ENCODE results near the gene RPS6KA1. TPM values are rescaled to one million over a fixed set of nuclear protein-coding genes. Genes with fewer than 3 reads are reported as not detected.
A peak's percentile ranks its signal among the peaks of the same experiment; 100 is the strongest.

RPS6KA1 gene
- total and polyA plus RNA-seq, 10 of the 15 experiments (the other 5 are each of a cell fraction or from before 2014, with no cell fraction given), result 5.0 to 136 (median 91.5) TPM

DNA sequence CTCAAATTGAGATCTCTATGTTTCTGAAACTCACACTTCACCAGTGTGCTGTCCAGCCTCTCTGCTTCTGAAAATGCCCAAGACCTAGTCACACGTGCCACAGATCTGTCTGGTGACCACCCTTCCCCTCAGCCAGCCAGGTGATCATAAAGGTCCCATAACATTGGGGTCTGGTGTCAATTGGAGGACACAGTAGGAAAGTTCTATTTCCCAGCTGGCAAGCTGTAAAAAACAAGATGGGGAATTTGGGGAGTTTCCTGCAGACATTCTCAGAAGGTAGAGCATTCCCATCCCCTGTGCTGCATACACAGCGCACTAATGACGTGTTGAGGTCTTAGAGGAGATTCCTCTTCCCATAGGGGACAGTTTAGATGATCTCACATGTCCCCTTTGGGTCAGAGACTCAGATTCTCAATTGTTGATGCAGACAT is 50.1 kb downstream of the RPS6KA1 start:
- Histone ChIP-seq H4K20me1 (ENCODE audit: control insufficient read depth, insufficient read depth) (no peaks in the 10 kb centered on the region), H3K27me3 (replicated peaks in 1 of 2; ENCODE audit: control insufficient read depth in 2 of 2, insufficient read depth in 2 of 2, low read length in 1 of 2) (no peaks in the 10 kb centered on the region), H2AFZ (ENCODE audit: control insufficient read depth, low read depth, low read length) (no peak overlapping the region; the same call in 1 of the 2 replicates), H3K27ac (ENCODE audit: control insufficient read depth, insufficient read depth) (peak overlapping the region; percentile 55), H3K4me2 (ENCODE audit: control insufficient read depth, insufficient read depth) (no peak overlapping the region), H3K9ac (ENCODE audit: control insufficient read depth, insufficient read depth, low read length) (no peak overlapping the region), H3K9me3 (replicated peaks; ENCODE audit: control insufficient read depth, insufficient read depth, low read length) (no peaks in the 10 kb centered on the region), H3K4me1 (ENCODE audit: control insufficient read depth, insufficient read depth, low read length) (peaks cover 63% of the 10 kb centered on the region), H3K4me3 (no peak overlapping the region), H3K36me3 (ENCODE audit: control insufficient read depth in 2 of 2, insufficient read depth in 2 of 2, low read length in 1 of 2) (peaks cover 2 to 7% of the 10 kb centered on the region in 2 experiments), H3K79me2 (ENCODE audit: control insufficient read depth, insufficient read depth, low read length) (no peaks in the 10 kb centered on the region)
- BruUV-seq (replicated peaks), result no TSS peak
- CTCF ChIA-PET, result interaction anchor here (0.9 to 13.1 kb wide), 3 partner anchors 19 to 231 kb away, joined by 3 to 123 read pairs (median 4); no protein-coding TSS in a partner anchor
- ATAC-seq (peak; percentile 47), FAIRE-seq (no peak), DNase-seq (ENCODE audit: low read depth, low spot score) (peak; percentile 43)
- in situ Hi-C loops (cut with MboI), result no loop called here
- intact Hi-C loops (cut with micrococcal nuclease; ENCODE audit: unreplicated experiment), result loop anchor here (5.0 kb wide), 1 partner anchor 77 kb away; no protein-coding TSS in a partner anchor
- SMC1A ChIA-PET (ENCODE audit: uncharacterized antibody, unreplicated experiment), result interaction anchor here (0.7 to 1.9 kb wide), 5 partner anchors 19 to 288 kb away, joined by 3 to 5 read pairs (median 4); no protein-coding TSS in a partner anchor
- RAD21 ChIA-PET (ENCODE audit: unreplicated experiment), result interaction anchor here (1.0 to 2.6 kb wide), 5 partner anchors 14 to 41 kb away, joined by 3 to 8 read pairs (median 4); no protein-coding TSS in a partner anchor
- 3% methylated on average over 3 of the region's 3 CpGs for WGBS (ENCODE audit: insufficient coverage, insufficient replicate concordance, low lambda C conversion rate, missing lambda C conversion rate)
- POLR2A ChIA-PET, result interaction anchor here (0.7 to 3.3 kb wide), 5 partner anchors 9 to 309 kb away, joined by 3 to 9 read pairs (median 3); no protein-coding TSS in a partner anchor
- TF ChIP-seq GATAD2B (conservative IDR thresholded peaks at IDR 0.05; ENCODE audit: low read depth) (0 out of 2 replicates have a peak, but pooled peaks have one; percentile 44), NR2C2 (IDR thresholded peaks at IDR 0.05; ENCODE audit: borderline replicate concordance, control insufficient read depth, insufficient read length, low read depth) (no peak), TBL1XR1 (IDR thresholded peaks at IDR 0.05; ENCODE audit: low read depth, low read length) (no peak), ATF7 (IDR thresholded peaks at IDR 0.05; ENCODE audit: low read depth) (0 out of 2 replicates have a peak, but pooled peaks have one; percentile 25), ZSCAN29 (IDR thresholded peaks at IDR 0.05) (no peak), HDAC2 (IDR thresholded peaks at IDR 0.05) (no peak), NFYA (IDR thresholded peaks at IDR 0.05; ENCODE audit: borderline replicate concordance, low read depth, low read length) (no peak), CBX5 (IDR thresholded peaks at IDR 0.05; ENCODE audit: low read depth) (no peak), MTA2 (IDR thresholded peaks at IDR 0.05; ENCODE audit: low read depth) (0 out of 2 replicates have a peak, but pooled peaks have one; percentile 17), RB1 (IDR thresholded peaks at IDR 0.05; ENCODE audit: borderline replicate concordance) (no peak), POLR2A (IDR thresholded peaks at IDR 0.05; ENCODE audit: low read depth, low read length) (no peak), RAD51 (IDR thresholded peaks at IDR 0.05) (peak; percentile 48), EP300 (IDR thresholded peaks at IDR 0.05; ENCODE audit: borderline replicate concordance in 1 of 2, control insufficient read depth in 1 of 2, low read depth in 2 of 2, low read length in 2 of 2) (peak in 1 of 2 experiments; percentile 45; a peak in 1 of 4 replicates), POLR2AphosphoS2 (IDR thresholded peaks at IDR 0.05; ENCODE audit: low read depth, low read length) (no peak), CHD2 (IDR thresholded peaks at IDR 0.05; ENCODE audit: borderline replicate concordance, low read depth, low read length) (no peak)
- TF ChIP-seq, protein P1, sequence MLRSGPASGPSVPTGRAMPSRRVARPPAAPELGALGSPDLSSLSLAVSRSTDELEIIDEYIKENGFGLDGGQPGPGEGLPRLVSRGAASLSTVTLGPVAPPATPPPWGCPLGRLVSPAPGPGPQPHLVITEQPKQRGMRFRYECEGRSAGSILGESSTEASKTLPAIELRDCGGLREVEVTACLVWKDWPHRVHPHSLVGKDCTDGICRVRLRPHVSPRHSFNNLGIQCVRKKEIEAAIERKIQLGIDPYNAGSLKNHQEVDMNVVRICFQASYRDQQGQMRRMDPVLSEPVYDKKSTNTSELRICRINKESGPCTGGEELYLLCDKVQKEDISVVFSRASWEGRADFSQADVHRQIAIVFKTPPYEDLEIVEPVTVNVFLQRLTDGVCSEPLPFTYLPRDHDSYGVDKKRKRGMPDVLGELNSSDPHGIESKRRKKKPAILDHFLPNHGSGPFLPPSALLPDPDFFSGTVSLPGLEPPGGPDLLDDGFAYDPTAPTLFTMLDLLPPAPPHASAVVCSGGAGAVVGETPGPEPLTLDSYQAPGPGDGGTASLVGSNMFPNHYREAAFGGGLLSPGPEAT (IDR thresholded peaks at IDR 0.05; ENCODE audit: low read depth), result peak; percentile 93
- TF ChIP-seq, protein P2, sequence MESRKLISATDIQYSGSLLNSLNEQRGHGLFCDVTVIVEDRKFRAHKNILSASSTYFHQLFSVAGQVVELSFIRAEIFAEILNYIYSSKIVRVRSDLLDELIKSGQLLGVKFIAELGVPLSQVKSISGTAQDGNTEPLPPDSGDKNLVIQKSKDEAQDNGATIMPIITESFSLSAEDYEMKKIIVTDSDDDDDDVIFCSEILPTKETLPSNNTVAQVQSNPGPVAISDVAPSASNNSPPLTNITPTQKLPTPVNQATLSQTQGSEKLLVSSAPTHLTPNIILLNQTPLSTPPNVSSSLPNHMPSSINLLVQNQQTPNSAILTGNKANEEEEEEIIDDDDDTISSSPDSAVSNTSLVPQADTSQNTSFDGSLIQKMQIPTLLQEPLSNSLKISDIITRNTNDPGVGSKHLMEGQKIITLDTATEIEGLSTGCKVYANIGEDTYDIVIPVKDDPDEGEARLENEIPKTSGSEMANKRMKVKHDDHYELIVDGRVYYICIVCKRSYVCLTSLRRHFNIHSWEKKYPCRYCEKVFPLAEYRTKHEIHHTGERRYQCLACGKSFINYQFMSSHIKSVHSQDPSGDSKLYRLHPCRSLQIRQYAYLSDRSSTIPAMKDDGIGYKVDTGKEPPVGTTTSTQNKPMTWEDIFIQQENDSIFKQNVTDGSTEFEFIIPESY (IDR thresholded peaks at IDR 0.05), result no peak
- TF ChIP-seq, protein P3, sequence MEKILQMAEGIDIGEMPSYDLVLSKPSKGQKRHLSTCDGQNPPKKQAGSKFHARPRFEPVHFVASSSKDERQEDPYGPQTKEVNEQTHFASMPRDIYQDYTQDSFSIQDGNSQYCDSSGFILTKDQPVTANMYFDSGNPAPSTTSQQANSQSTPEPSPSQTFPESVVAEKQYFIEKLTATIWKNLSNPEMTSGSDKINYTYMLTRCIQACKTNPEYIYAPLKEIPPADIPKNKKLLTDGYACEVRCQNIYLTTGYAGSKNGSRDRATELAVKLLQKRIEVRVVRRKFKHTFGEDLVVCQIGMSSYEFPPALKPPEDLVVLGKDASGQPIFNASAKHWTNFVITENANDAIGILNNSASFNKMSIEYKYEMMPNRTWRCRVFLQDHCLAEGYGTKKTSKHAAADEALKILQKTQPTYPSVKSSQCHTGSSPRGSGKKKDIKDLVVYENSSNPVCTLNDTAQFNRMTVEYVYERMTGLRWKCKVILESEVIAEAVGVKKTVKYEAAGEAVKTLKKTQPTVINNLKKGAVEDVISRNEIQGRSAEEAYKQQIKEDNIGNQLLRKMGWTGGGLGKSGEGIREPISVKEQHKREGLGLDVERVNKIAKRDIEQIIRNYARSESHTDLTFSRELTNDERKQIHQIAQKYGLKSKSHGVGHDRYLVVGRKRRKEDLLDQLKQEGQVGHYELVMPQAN (conservative IDR thresholded peaks at IDR 0.05), result no peak
